GM12801 (cell line): Measurements from ENCODE around the gene RCCD1.

Source experiments
- CTCF ChIP-seq: IDR thresholded peaks from one replicate; pipeline ENCODE4 v1.5.1; 2011; ENCODE audit warnings: control low read depth; ENCODE audit not compliant: insufficient read length; ENCODE audit errors: extremely low read depth

RCCD1 gene

DNA sequence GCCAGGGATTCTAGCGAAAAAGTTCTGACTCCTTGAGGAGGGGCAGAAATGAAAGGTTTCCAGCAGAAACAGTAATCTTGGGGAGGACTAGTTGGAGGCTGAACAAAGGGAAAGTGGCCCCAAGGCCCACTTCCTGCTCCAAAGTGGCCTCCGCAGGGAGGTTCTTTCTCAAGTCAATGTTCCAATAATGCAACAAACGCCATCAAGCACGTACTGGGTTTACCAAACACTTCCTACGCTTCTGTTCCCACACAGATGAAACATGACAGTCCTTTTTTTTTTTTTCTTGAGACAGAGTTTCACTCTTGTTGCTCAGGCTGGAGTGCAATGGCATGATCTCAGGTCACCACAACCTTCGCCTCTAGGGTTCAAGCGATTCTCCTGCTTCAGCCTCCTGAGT is 9.6 kb upstream of the RCCD1 start:
- no peak for TF ChIP-seq CTCF

DNA sequence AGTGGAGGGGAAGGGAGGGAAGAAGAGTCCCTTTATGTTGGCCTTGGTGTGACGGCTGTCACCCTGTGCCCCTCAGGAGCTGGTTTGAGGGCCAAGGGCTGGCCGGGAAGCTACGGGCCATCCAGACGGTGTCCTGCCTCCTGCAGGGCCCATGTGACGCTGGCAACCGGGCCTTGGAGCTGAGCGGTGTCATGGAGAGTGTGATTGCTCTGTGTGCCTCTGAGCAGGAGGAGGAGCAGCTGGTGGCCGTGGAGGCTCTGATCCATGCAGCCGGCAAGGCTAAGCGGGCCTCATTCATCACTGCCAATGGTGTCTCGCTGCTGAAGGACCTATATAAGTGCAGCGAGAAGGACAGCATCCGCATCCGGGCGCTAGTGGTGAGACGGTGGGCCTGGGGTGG is 8.1 kb upstream of the RCCD1 start:
- TF ChIP-seq CTCF: no peak

DNA sequence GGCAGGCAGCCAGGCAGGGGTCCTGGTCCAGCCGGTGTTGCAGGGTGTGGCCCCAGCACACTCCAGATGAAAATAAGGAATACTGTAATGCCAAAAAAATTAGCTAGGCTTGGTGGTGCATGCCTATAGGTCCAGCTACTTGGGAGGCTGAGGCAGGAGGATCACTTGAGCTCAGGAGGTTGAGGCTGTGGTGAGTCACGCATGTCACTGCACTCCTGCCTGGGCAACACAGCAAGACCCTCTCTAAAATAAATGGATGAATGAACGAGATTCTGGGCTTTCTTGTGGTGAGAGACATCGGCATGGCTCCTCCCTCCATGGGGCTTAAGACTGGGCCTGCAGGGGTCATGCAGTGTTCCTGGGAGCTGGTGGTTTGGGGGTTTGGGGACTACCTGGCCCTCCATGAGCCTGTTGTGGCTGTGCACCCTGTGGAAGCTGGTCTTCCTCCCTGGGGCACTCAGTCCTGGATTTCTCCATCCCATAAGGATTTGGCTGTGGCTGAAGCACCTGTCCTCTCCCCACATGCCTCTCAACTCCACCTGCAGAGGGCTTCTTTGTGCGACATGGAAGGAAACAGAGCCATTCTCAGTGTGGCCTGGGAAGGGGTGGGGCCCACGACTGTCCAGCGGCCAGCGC is 7.6 kb upstream of the RCCD1 start:
- TF ChIP-seq CTCF: no peak

DNA sequence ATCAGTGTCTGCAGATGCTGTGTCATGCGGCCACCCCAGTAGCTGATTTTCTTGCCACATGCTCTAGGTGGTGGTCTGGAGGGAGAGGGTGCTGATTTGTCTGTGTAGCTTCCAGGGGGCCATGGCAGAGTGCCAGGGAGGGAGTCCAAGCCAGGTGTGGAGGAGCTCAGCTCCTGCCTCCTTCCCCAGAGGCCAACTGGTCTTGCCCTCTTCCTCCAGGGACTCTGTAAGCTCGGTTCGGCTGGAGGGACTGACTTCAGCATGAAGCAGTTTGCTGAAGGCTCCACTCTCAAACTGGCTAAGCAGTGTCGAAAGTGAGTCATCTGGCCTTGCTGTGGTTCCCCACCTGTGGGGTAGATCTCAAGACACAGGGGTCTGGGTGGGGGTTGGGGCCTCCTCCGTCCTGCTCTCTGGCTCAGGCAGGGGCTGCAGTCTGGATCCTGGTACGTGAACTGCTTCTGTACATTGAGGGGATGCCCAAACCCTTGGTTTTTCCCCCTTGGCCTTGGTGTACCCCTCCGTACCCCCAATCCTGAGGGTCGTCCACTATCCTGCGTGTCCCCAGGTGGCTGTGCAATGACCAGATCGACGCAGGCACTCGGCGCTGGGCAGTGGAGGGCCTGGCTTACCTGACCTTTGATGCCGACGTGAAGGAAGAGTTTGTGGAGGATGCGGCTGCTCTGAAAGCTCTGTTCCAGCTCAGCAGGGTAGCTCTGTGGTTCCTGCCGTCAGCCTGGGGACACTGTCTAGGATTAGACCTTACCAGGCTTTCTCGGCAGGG is 6.9 kb upstream of the RCCD1 start:
- TF ChIP-seq CTCF: no peak

DNA sequence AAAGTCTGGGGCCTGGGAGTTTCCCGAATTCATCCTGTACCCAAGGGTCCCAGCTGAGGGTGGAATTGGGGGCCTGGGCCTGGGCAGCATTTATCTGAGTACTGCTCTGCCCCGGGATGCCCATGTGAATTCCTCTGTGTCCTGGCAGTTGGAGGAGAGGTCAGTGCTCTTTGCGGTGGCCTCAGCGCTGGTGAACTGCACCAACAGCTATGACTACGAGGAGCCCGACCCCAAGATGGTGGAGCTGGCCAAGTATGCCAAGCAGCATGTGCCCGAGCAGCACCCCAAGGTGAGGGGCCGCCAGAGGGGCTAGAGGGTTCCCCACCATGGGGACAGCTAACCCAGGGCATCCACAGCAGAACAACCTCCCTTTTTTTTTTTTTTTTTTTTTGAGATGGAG is 6.2 kb upstream of the RCCD1 start:
- TF ChIP-seq CTCF: no peak

- no peak for TF ChIP-seq CTCF
Observed at GRCh38 chr15:90949979-90950675, 4.6 kb upstream of the RCCD1 start.

- TF ChIP-seq CTCF: no peak
Observed at GRCh38 chr15:90950676-90951075, 4.0 kb upstream of the RCCD1 start.
